HG03457 (cell line): Measurements from ENCODE around the gene MPC1.
"Not testable (repeated sequence)": the region's sequence is repeated elsewhere in the genome, so short reads cannot be mapped to it uniquely, and the experiment has no call there.

Source experiments
- ATAC-seq: cut with Tn5 transposase; IDR thresholded peaks from one replicate; pipeline ENCODE4 v1.9.1; 2021; ENCODE audit warnings: moderate number of reproducible peaks; ENCODE audit not compliant: unreplicated experiment

Gene MPC1

DNA sequence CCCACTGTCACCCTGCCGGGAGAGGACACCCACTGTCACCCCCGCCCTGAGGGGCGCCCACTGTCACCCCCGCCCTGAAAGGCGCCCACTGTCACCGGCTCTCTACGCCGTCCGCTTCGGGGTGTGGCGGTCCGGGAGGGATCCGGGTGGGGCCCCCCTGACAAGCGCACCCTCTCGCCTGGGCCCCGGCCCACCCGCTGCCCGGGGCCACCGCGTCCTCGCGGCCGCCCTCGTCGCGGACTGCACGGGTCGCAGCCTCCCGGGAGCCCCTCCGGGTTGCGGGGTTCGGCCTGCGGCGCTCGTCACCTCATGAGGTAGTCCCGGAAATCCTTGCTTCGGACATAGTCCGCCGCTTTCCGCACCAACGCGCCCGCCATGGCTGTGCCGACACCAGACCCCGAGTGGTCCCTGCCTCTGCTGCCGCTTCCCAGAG lies 224 bp downstream of the MPC1 start:
- ATAC-seq: no peak

DNA sequence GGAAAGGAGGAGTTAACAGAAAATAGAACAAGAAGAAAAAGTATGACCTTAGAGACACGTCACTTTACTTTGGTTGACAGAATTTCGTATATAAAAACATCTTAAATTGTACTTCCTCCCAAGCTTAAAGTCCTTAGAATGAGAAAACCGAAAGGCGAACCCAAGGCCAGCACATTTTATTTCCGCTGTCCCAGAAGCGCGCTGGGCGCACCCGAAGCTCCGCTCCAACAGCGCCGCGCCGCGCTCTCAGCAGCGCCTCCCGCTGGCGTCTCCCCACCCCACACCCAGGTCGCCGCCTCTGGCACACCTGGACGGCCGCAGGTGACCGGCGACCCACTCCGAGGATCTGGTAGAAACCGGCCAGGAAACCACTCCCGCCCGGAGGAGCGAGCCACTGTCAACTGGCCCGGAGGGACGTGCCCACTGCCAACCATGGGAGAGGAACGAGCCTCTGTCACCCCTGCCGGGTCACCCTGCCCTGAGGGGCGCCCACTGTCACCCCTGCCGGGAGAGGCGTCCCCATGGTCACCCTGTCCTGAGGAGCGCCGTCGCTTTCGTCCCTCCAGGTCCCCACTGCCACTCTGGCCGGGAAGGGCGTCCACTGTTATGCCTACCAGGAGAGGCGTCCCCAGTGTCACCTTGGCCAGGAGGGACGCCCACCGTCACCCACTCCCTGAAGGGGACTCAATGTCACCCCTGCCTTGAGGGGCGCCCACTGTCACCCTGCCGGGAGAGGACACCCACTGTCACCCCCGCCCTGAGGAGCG lies 824 bp downstream of the MPC1 start:
- peak; percentile 39 for ATAC-seq

DNA sequence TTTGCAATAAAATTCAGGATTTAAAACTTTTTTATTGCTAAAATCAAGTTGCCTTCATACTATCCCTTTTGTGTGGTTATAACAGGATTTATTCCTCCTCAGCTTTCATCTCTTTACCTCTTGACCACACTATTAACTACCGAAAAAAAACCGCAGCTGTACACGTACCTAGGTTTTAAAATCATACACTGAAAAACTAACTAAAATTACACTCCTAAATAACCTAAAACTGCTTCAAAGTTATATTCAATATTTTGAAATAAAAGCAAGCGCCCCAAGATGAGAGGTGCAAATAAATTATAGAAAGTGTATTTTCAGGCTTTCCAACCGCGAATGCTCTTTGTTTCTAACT lies 1.4 kb downstream of the MPC1 start:
- no peak for ATAC-seq

DNA sequence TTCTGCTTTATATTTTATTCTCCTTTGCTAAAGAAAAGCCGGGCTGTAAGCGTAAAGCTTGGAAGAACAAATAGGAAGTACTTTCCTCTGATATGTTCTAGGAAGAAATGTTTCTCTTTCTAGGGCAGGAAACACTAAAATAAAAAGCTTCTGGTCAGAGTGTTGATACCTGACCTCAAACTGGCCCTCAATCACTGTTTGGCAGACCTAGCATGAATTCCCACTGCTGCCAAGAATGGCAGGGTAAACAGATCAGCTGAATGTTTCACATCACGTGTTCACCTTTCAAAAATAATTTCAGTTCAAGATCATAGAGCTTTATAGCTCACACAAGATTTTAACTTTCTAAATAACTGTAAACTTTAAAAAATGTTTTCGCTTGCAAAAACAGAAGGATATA lies 2.9 kb downstream of the MPC1 start:
- no peak for ATAC-seq

DNA sequence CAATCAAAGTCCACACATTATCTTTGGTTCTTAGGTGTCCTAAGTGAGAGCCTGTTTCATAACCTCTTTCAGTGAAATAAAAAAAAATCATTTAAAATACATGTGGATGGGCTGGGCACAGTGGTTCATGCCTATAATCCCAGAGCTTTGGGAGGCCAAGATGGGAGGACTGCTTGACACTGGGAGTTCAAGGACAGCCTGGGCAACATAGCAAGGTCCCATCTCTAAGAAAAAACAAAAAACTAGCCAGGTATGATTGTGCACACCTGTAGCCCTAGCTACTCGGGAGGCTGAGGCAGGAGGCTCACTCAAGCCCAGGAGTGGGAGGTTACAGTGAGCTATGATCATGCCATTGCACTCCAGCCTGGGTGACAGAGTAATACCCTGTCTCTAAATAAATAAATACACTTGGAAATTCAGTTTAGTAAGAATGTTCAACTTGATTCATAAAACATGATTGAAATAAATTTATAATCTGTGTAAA lies 3.6 kb downstream of the MPC1 start:
- no peak for ATAC-seq

DNA sequence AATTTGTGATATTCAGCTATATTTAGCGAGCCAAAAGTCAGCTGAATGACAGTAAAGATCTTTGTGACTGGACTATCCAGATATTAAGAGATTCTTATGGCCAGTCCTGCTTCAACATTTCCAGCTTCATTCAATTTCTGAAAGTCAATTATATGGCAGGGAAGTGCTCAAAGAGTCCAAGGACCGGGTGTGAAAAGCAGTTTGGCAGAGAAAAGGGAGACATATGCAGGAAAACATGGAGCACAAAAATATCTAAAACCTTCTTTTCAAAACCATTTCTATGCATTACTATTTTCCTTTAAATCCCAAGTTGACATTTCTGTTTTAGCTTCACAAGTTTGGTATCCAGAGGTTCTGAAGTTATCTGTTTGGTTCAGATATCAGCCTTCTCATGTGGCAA lies 5.0 kb downstream of the MPC1 start:
- no peak for ATAC-seq

DNA sequence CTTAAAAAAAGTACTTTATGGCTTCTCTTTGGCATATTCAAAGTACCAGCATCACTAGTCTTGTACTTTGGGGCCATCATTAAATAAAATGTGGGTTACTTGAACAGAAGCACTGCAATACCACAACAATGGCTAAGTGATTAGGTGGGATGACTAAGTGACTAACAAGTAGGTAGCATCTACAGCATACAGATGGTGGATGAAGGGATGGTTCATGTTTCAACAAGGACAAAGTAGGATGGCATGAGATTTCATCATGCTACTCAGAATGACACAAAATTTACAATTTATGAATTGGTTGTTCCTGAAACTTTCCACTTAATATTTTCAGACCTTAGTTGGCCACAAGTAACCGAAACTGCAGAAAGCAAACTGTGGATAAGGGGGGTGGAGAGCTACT lies 7.7 kb downstream of the MPC1 start:
- no peak for ATAC-seq

DNA sequence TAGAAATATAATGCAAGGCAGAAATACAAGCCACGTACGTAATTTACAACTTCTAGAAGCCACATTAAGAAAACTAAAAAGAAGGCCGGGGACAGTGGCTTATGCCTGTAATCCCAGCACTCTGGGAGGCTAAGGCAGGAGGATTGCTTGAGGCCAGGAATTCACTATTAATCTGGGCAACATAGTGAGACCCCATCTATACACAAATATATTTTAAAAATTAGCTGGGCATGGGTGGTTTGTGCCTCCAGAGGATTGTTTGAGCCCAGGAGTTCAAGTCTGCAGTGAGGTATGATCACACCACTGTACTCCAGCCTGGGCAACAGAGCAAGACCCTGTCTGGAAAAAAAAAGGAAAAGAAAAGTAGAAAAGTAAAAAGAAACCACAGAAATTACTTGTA lies 12.3 kb downstream of the MPC1 start:
- ATAC-seq: no peak

DNA sequence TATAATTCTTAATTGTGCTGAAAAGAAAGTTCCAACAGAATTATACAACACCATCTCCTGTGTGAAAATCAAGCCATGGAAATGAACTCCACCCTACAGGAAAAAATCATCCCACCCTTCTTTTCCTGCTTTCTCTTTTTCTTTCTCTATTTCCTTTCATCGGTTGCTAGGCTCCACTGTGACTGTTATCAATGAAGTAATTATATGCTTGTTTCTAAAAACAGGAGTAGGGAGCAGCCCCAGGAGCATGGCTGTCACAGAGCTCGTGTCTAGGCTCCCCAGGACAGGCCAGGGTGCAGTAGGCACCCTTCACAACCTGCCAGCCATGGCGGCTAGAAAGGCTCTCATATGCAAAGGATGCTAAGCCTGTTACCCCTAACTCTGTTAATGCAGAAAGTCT lies 13.0 kb downstream of the MPC1 start:
- ATAC-seq: no peak

DNA sequence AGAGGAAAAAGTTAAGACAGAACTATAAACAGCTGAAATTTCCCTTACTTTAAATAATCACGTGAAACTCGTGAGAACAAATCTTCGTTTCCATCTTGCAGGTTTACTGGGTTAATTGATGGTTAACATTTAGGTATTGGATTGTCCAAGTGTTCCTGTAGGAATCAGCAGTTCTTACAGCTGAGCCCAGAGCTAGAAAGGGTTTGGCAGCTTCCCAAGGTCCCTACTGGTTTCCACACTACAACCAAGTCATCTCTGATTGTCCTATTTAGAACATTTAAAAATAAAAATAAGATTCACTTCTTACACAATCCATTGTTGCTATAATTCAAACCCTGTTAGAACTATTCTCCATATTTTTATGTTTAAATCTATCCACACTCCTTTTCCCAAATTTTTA lies 15.8 kb downstream of the MPC1 start:
- no peak for ATAC-seq

DNA sequence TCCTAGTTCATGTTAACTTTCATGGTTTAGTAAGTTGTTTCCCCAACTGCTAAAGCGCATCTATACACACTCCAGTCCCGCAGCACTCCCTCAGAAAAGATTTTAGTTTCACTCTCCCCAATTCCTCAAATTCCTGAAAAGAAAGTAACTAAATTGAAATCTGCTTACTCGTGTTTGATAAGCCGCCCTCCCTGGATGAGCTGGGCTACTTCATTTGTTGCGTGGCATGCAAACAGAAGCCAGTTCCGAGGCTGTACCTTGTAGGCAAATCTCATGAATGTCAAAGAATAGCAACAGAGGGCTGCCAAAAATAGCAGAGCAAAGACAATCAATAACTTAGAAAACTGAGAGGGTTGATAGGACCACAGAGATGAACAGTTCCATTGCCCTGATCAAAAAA lies 16.9 kb downstream of the MPC1 start:
- no peak for ATAC-seq

DNA sequence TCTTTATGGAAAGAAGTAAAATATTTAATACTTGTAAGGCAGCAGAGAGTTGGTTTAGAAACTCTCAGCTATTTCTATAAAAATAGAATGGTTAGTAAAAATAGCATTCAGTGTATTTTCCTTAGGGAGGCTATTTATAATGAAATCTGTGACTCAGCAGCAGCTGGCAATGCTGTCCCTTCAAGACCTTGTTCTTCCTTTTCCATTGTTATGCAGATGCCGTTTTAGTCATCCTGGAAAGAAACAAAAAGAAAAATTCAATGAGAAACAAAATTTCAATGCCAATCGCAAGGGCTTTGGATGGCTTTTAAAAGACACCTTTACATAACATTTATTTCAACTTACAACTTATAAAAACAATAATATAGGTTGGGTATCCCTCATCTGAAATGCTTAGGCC lies 17.5 kb downstream of the MPC1 start:
- no peak for ATAC-seq

DNA sequence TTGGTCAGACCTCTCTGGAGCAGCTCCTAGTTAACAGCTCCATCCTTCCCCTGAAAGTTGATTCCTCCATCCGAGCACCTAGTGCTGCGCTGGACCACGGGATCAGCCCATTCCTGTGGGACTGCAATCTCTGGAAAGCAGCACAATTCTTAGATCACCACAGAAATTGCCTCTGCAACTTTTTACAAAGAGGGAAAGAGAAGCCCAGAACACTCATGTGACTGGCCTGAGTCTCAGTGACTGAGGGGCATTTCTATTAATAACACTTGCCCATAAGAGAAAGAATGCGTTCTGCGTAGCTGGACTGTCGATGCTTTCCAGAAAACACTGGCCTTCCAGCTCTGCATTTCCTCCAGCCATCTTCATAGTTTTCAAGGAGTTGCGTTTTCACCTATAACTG lies 18.3 kb downstream of the MPC1 start:
- ATAC-seq: no peak

DNA sequence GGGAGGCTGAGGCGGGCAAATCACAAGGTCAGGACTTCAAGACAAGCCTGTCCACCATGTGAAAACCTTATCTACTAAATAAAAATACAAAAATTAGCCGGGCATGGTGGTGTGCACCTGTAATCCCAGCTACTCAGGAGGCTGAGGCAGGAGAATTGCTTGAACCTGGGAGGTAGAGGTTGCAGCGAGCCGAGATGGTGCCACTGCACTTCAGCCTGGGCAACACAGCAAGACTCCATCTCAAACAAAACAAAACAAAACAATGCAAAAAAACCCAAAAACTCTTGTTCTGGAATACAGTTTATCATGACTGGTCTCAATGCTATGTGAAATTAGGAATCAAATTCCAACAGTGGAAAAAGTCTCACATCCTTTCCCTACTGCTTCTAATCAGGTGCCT lies 20.3 kb downstream of the MPC1 start:
- ATAC-seq: not testable (repeated sequence)

DNA sequence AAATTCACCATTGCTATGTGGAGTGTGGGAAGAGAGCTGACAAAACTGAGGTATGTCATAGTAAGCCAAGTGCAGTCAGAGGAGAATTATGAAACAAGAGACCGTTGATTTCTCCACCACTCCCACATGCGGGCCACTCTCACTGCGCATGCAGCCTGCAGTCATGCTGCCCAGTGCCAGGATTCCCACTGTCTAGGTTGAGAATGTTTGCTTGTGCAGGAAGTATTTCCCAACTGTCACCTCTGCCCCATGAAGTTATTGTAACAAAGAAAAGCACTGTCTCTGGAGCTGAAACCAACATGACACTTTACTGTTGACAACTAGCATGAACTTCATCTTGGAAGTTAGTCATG lies 21.7 kb downstream of the MPC1 start:
- no peak for ATAC-seq

DNA sequence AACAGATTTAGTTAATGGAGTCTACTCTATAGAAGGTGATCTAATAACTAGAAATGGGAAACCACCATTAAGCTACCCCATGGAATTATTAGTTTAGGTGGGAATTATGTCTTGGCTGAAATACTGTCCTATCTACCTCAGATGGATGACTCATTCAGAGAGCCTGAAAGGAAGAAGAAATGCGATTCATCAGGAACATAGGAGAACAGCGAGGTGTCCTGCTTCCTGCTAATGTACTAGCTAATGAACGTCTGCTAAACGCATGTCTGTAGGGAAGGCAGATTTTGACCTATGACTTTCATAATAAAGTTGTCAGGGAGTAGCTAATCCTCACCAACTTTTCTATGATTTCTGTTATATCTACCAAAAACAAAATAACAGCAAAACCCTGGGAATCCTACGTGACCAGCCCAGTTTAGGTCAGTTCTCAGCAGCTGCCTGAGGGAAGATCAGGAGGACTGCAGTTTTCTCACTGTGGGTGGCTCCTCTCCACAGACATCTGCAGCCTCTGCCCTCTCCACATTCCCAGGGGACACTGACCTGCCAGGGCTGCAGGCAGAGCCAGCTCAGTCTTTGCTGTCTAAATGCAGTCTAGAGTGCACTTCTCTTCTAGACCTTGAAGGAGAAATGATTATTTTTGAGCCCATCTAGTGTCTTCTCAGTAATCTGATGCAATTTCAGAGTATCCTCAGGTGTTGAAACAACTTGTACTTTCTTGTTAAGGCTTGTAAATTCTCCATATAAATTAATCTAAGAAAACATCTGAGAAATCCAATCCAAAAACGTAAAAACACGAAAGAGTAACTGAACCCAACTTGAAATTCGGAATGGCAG lies 22.3 kb downstream of the MPC1 start:
- no peak for ATAC-seq

DNA sequence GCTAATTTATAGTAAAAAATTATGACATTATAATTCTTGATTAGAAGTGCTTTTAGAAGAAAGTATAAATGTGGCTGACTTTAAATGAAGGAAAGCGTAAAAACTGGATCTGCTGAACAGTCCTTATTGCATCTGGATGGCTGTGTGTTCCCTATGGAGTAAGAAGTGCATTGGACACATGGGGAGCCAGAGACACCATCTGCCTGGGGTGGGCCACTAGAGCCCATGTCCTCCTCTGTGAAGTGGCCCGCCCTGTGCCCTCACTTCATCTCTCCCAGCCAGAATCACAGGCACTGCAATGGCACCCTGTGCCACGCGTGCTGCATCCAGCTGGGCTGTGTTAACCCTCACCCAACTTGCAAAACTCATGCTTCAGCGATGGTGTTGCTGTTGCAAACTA lies 27.2 kb downstream of the MPC1 start:
- ATAC-seq: no peak

DNA sequence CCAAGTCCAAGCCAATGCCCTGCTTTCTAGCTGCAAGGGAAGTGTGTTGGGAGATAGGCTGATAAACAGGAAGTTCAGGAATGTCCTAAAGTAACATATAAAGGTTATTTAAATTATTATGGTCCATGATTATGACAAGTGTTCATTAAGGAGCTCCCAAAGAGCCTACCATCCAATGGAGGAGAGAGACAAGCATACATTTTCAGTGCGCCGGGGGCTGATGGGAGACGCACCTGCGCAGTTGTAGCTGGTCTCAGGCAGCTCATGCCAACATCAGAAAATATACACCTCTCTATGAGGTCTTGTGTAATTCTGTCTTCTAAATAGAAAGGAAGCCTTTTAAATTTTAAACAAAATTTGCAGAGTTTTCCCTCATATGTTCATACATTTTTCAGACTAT lies 27.8 kb downstream of the MPC1 start:
- ATAC-seq: no peak

DNA sequence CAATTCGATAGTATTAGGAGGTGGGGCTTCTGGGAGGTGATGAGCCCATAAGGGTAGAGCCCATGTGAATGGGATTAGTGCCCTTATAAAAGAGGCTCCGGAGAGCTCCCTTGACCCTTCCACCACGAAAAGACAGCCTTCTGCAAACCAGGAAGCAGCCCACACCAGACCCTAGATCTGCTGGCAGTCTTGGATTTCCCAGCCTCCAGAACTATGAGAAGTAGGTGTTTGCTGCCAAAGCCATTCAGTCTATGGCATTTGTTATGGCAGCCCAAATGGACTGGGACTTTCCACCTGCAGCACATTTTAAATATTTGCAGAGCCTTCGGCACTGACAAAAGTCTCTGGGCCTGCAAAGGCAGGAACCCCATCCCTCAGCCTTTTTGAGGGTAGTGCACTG lies 28.6 kb downstream of the MPC1 start:
- no peak for ATAC-seq

DNA sequence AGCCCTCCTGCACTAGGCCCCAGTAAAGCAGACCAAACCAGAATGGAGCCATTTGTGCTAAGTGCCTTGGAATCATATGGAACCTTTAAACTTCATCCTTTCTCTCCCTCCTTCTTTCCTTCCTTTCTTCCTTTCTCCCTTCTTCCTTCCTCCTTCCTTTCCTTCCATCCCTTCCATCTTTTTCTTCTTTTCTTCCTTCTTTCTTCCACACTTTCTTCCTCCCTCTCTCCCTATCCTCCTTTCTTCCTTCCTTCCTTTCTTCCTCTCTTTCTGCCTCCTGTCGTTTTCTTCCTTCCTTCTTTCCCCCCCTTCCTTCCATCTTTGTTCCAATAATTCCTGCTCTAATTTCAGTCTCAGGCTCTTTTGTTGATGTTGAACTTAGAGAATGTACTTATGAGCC lies 29.2 kb downstream of the MPC1 start:
- no peak for ATAC-seq

DNA sequence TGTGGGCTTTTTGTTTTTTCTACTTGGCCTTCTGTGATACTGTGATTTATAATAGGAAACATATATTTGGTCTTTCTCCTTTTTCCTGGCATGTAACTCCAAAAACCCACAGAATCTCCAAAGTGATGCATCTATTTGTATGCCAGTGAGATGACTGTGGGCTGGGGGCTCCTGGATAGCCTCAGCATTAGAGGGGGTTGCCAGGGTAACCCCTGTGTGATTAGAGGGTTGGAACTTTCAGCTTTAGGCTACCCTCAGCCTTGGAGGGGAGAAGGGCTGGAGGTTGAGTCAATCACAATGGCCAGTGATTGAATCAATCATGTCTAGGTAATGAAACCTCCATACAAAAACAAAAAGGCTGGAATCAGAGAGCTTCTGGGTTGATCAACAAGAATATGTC lies 29.8 kb downstream of the MPC1 start:
- no peak for ATAC-seq

DNA sequence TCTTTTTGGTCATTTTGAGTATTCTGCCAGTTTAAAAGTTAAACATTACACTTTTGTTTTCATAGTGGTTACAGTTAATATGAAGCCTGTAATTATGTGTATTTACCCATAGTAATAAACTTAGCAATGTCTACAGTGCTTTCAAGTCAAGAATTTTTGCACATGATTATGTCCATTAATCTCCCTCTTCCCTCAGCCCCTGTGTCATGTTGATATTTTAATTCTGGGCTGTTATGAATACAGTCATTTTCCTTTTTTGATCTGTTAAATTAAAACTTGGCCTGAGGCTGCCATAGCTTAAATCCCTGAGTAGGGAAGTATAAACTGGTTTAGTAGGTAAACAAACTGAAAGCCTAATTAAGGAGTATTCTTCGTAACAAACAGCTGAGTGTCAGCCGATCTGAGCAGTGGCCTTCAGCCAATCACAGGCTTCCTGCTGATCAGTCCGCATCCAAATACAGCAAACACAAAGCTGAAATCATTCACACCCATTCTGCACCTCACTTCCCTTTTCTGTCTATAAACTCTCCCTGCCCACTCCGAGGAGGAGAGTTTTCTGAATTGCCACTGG lies 30.9 kb downstream of the MPC1 start:
- peak; percentile 96 for ATAC-seq
